ENCODE data around the gene RHOXF1.
"Not testable (repeated sequence)": the region's sequence is repeated elsewhere in the genome, so short reads cannot be mapped to it uniquely, and the experiment has no call there.

RHOXF1 gene

GRCh38 chrX:120115438-120115963 lies at the start of gene RHOXF1:
Gene RHOXF1 (minus strand): TSS chrX:120115913. CDS start chrX:120115862, 51 bp downstream.
- no peak for DNase-seq

DNA sequence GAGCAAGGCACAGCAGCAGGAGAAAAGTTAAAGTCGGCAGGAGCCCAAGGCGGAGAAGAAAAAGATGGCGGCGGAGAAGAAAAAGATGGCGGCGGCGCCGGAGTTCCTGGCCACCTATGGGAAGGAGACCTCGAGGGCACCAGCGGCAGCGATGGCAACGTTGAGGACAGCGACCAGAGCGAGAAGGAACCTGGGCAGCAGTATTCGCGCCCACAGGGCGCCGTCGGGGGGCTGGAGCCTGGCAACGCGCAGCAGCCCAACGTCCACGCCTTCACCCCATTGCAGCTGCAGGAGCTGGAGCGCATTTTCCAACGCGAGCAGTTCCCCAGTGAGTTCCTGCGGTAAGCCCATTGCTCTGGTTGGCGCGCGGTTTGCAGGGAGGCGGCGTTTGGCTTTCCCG lies 43.4 kb upstream of the RHOXF1 start:
- DNase-seq, result not testable (repeated sequence)

DNA sequence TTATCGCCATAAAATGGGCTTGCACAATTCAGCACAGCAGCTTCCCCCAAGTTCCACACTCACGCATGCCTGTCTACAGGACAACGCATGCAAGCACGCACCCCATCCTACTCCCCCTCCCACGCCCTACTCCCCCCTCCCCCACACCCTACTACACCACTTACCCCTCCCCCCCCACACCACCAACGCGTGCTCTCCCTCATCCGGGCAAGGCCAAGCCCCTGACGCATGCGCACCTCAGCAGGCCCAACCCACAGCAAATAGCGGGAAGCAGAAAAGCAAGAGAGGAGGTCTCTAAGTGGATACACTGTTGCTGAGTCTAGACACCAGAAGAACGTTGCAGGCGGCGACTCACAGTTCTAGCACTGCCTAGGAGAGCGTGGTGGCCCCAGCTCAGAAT lies 42.6 kb upstream of the RHOXF1 start, which contains the start of gene RHOXF2:
Gene RHOXF2, plus strand, starts transcription at position 301 of the 400 bp plus-strand sequence. CDS start 138 bp downstream, outside the sequence.
- not testable (repeated sequence) for DNase-seq

DNA sequence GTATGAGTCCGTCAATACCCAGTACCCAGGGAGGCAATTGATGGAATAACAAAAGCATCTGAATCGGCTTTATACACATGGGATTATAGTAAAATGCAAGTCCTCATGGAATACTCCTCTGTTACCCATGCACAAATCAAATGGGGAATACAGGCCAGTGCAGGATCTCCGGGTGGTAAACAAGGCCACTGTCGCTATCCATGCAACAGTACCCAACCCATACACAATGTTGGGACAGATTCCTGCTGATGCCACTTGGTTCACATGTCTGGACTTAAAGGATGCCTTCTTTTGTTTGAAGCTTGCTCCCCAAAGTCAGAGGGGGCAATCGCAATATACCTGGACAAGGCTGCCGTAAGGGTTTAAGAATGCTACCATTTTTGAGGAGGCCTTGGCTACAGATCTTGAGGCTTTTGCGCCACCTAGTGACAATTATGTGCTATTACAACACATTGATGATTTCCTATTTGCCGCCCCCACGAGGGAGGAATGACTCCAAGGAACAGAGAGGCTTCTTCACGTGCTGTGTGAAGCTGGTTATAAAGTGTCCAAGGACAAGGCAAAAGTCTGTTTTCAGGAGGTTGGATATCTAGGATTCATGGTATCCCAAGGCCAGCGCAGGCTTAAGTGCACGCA lies 34.5 kb upstream of the RHOXF1 start:
- not testable (repeated sequence) for DNase-seq

GRCh38 chrX:120147537-120147936 lies 31.8 kb upstream of the RHOXF1 start:
- DNase-seq, result no peak

- DNase-seq, result not testable (repeated sequence)
These were observed 30.6 kb upstream of the RHOXF1 start for GRCh38 chrX:120146323-120146722.

DNA sequence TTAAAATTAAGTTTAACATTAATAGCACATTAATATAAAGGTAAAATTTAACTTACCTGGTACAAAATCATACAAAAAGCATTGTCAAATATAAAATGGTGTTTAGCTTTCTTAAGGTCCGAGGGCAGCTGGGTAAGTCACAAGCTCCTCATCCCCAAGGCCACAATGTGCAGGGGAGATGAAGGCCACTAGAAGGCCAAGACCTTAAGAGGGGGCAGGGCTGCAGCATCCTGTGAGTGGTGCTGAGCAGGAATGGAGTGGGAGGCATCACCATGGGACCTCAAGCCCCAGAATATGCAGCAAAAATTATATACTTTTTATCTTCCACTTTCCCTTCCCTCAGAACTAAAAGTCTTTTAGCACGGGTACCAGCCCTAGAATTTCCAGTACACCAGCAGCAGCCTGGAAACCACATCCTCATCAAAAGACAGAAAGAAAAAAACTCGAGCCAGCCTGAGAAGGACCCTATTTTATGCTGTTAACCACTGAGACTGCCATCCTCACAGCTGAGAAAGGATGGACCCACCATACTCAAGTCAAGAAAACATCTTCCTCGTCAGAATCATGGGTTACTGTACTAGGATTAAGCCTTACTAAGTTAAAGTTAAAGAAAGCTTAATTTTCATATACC lies 29.7 kb upstream of the RHOXF1 start:
- DNase-seq, result no peak

- DNase-seq, result no peak
These were observed 28.6 kb upstream of the RHOXF1 start for GRCh38 chrX:120144178-120144844.

DNA sequence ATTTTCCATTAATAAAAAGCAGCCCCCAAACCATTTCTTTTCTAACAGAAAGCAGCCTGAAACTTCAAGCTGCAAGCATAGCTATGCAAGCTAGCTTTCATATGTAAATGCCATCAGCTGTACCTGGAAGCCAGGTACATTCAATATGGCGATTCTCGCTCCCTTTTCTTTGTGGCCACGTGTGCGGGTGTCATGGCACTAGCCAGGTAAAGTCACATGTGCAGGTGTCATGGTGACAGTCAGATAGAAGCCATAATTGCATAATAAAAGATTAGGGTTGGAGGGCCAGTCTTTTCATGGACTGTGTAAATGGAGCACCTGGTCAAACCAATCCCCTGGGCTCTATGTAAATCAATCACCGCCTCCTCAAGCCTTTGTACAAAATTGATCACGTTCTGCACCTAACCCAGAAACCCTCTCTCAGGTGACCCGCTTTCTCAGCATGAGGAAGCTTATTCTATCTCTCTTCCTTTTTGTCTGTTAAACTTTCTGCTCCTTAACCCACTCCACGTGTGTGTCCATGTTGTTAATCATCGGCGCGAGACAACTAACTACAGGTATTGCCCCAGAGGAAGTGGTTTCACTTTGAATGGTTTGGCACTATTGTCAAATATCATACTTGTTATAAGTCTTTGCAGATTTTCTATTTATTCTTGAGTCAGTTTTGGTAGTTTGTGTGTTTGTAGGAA lies 24.7 kb upstream of the RHOXF1 start:
- DNase-seq, result no peak

- DNase-seq, result no peak
These were observed 21.7 kb upstream of the RHOXF1 start for GRCh38 chrX:120137439-120137838.

DNA sequence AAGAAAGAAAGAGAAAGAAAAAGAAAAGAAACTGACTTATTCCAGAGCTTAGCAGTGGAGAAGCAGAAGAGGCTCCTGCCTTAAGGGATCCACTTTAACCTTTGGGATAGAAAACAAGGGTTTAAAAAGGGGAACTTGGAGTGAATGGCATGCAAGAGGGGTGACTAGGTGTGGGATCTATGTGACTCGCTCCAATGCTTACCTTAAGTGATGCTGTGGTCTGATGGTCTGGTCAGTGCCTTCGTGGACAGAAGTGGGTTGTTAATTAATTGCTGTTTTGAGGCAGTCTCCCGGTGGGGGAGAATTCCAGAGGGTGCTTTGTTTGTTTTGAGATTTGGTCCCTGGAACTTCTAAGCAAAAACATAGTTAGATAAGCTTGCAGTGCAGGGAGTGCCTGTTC lies 21.1 kb upstream of the RHOXF1 start:
- DNase-seq, result no peak

GRCh38 chrX:120136128-120136527 lies 20.4 kb upstream of the RHOXF1 start:
- DNase-seq, result no peak

DNA sequence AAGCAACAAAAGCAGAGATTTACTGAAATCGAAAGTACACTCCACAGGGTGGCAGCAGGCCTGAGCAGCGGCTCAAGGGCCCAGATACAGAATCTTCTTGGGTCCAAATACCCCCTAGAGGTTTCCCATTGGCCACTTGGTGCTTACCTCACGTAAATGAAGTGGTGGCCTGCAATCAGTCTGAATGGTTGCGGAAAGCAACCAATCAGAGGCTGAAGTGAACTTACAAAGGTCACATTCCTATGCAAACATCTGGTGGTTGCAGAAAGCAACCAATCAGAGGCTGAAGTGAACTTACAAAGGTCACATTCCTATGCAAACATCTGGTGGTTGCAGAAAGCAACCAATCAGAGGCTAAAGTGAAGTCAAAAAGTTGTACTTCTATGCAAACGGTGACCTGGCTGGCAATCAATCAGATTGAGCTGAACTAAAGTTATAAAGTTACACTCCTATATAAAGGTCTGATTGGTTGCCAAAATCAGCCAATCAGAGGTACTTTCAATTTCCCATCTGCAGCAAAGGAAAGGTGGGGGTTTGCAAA lies 12.7 kb upstream of the RHOXF1 start:
- DNase-seq, result not testable (repeated sequence)

- DNase-seq, result no peak
These were observed 9.7 kb upstream of the RHOXF1 start for GRCh38 chrX:120125444-120125843.

DNA sequence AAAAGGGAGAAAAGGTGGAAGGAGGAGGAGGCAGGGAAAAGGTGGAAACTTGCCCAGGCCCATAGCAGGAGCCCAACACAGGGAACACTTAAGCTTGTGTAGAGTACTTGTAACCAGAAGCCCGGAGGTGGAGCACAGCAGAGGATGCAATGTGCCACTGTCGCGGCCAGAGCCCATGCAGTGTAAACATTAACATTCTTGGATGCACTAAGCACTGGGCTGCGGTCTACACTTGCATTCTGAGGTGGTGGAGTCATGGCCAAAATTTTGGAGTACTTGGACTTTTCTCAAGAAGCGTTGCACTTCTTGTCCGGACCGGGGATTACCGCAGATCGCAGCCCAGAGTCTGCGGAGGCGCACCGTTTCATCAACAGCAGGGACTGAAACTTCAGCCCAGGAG lies 4.5 kb upstream of the RHOXF1 start:
- DNase-seq, result no peak

- no peak for DNase-seq
These were observed 4.1 kb downstream of the RHOXF1 start for GRCh38 chrX:120111611-120112010.

DNA sequence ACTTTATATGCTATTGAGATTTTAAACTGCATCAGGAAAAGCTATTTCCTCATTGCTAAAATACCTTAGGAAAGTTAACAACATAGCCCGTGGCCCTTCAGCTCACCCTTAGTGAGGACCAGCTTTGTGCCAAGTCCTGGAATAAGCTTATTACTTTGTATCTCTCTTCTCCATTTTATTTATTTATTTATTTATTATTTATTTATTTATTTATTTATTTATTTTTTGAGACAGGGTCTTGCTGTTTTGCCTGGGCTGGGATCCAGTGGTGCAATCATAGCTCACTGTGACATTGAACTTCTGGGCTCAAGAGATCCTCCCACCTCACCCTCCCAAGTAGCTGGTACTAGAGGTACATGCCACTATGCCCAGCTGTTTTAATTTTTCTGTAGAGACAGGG lies 6.3 kb downstream of the RHOXF1 start:
- no peak for DNase-seq

GRCh38 chrX:120104707-120105106 lies 11.0 kb downstream of the RHOXF1 start:
- not testable (repeated sequence) for DNase-seq

DNA sequence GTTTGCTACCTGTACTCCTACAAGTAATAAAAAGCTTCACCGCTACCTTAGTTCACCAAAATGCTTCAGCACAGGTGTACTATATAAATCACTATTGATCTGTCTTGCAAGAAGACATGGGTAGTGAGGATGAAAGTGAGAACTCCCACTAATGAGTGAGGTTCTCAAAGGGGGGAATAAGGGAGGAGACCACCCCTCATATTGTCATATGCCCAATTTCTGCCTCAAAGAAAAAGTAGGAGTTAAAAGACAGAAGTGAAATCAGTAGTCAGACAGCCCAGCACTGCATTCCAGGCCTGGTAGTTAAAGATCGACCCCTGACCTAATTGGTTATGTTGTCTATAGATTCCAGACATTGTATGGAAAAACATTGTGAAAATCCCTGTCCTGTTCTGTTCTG lies 14.7 kb downstream of the RHOXF1 start:
- not testable (repeated sequence) for DNase-seq

DNA sequence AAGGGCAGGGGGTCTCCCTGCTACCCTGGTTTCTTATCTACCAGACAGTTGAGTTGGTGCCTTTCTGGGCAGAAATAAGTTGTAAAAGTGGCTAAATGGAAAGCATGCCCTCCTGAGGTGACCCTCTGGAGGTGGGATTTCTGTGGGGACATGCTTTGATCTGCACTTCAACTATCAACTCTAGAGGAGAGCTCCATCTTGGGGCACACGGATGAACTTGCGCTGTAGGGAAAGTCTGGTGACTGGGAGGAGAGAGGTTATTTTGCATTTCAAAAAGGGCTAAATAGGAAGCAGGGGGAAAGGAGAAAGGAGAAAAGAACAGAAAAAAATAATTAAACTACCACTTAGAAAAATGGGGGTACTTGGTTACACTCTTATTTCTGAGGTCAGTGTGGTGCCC lies 25.5 kb downstream of the RHOXF1 start:
- no peak for DNase-seq

DNA sequence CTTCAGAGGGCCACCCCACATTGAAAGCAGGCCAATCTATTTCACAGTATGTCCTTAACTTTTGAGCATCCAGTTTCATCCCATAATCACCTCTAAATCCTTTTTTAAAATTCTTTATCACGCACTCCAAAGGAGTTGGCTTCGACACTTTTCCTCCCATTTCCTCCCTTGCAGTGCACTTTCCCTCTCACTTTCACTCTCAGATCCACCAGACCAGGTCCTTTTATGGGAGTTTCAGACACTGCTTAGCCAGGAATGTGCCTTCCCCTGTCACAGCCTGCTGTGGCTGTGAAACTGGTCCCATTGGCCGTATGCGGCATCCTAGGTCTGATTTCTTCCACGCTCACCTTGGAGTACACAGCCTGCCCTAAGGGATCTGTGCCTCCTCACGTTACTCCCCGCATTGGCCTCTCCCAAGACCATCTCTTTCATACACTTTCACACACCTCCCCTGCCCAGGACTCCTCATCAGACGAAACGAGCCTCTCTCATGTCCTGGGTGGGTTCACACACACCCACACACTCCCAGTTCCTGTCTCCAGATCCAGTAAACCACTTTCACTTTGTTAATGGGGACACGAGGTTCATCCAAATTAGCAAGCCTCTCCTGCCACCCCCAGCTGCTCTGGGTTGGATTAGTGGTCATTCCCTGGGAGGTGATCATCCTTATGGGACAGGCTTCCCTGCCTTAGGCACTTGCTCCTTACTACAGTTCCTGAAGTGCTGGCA lies 28.3 kb downstream of the RHOXF1 start:
- no peak for DNase-seq

DNA sequence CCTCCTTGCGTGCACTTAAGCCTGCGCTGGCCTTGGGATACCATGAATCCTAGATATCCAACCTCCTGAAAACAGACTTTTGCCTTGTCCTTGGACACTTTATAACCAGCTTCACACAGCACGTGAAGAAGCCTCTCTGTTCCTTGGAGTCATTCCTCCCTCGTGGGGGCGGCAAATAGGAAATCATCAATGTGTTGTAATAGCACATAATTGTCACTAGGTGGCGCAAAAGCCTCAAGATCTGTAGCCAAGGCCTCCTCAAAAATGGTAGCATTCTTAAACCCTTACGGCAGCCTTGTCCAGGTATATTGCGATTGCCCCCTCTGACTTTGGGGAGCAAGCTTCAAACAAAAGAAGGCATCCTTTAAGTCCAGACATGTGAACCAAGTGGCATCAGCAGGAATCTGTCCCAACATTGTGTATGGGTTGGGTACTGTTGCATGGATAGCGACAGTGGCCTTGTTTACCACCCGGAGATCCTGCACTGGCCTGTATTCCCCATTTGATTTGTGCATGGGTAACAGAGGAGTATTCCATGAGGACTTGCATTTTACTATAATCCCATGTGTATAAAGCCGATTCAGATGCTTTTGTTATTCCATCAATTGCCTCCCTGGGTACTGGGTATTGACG lies 30.0 kb downstream of the RHOXF1 start:
- not testable (repeated sequence) for DNase-seq

Measured in activated CD4-positive, alpha-beta T cell treated with anti-CD3 and anti-CD28 coated beads for 48 hours (primary cell).